GM12878 (cell line): ENCODE measurements around the gene RAET1E. TPM values are rescaled to one million over a fixed set of nuclear protein-coding genes. Genes with fewer than 3 reads are reported as not detected.

ENCODE experiments used
- ATAC-seq: fragments of 200-7000 bp; cut with Tn5 transposase; 3 replicates; pipeline ENCODE4 v1.9.1; 2020; ENCODE audit warnings: mild to moderate bottlenecking, moderate library complexity
- BruUV-seq: library from RNA; stranded (reverse); fragments of 400-500 nt; replicated peaks from 2 replicates; lab custom pipeline; 2021; lab: Mats Ljungman, UMichigan
- CTCF ChIA-PET: fragments of 300-600 bp; sonication (Branson Sonifier 250); formaldehyde crosslinking; extraction: SDS; loops from one replicate; lab custom pipeline; 2021; ENCODE audit warnings: inconsistent platforms; lab: Yijun Ruan, JAX
- POLR2A ChIA-PET: fragments of 350-600 bp; formaldehyde crosslinking; extraction: SDS; loops from one replicate; lab custom pipeline; 2021; ENCODE audit warnings: inconsistent platforms; lab: Charles Lee
- RAD21 ChIA-PET: fragments of 300-600 bp; sonication (Branson Sonifier 250); formaldehyde crosslinking; loops from one replicate; lab custom pipeline; 2023; ENCODE audit warnings: antibody characterized with exemption; ENCODE audit not compliant: unreplicated experiment; lab: Charles Lee
- SMC1A ChIA-PET: fragments of 300-600 bp; sonication (Branson Sonifier 250); formaldehyde crosslinking; loops from one replicate; lab custom pipeline; 2023; ENCODE audit not compliant: unreplicated experiment, uncharacterized antibody; lab: Charles Lee
- DNase-seq: peaks from one replicate; pipeline ENCODE4 v3.0.0-alpha.2; 2011; ENCODE audit warnings: low read depth, low spot score
- FAIRE-seq: peaks from 3 replicates; lab custom pipeline; 2011; peaks lifted over from hg19 to GRCh38; lab: Jason Lieb, UNC
- H2AFZ ChIP-seq: 2 replicates; pipeline ENCODE4 v1.6.0; 2011; ENCODE audit warnings: low read depth, low read length, control low read depth; ENCODE audit not compliant: control insufficient read depth
- H3K27ac ChIP-seq: 2 replicates; pipeline ENCODE4 v1.5.1; 2011; ENCODE audit warnings: control low read depth; ENCODE audit not compliant: control insufficient read depth, insufficient read depth
- H3K27me3 ChIP-seq, 2 experiments: replicated peaks in 1 of 2; 2 replicates each; pipeline versions ENCODE4 v1.6.0 to v1.6.1; 2011; ENCODE audit warnings: low read length in 1 of 2; ENCODE audit not compliant: control insufficient read depth in 2 of 2, insufficient read depth in 2 of 2
- H3K36me3 ChIP-seq, 2 experiments: 2 replicates each; pipeline ENCODE4 v1.5.1; 2011; ENCODE audit warnings: low read length in 1 of 2; ENCODE audit not compliant: control insufficient read depth in 2 of 2, insufficient read depth in 2 of 2
- H3K4me1 ChIP-seq: 2 replicates; pipeline ENCODE4 v1.6.1; 2011; ENCODE audit warnings: mild to moderate bottlenecking, low read length, moderate library complexity, mixed read lengths; ENCODE audit not compliant: control insufficient read depth, insufficient read depth
- H3K4me2 ChIP-seq: 2 replicates; pipeline ENCODE4 v1.6.0; 2011; ENCODE audit warnings: control low read depth; ENCODE audit not compliant: control insufficient read depth, insufficient read depth
- H3K4me3 ChIP-seq: fragments of 200-600 bp; sonication (generic); 2 replicates; pipeline ENCODE4 v1.5.1; 2016
- H3K79me2 ChIP-seq: 2 replicates; pipeline ENCODE4 v1.6.0; 2011; ENCODE audit warnings: low read length; ENCODE audit not compliant: control insufficient read depth, insufficient read depth
- H3K9ac ChIP-seq: 2 replicates; pipeline ENCODE4 v1.8.0; 2011; ENCODE audit warnings: low read length, control low read depth, mixed read lengths; ENCODE audit not compliant: control insufficient read depth, insufficient read depth
- H3K9me3 ChIP-seq: replicated peaks from 3 replicates; pipeline ENCODE4 v1.5.1; 2011; ENCODE audit warnings: mild to moderate bottlenecking, low read length; ENCODE audit not compliant: control insufficient read depth, insufficient read depth
- H4K20me1 ChIP-seq: 2 replicates; pipeline ENCODE4 v1.6.0; 2011; ENCODE audit not compliant: control insufficient read depth, insufficient read depth
- MTA3 ChIP-seq: IDR thresholded peaks from 2 replicates; pipeline ENCODE4 v1.6.1; 2012; ENCODE audit warnings: low read length, inconsistent platforms, borderline replicate concordance
- NBN ChIP-seq: fragments of 450-650 bp; IDR thresholded peaks from 2 replicates; pipeline ENCODE4 v1.6.1; 2016
- NFYA ChIP-seq: IDR thresholded peaks from 2 replicates; pipeline ENCODE4 v1.6.1; 2011; ENCODE audit warnings: low read depth, mild to moderate bottlenecking, low read length, improper control_type of control experiment, borderline replicate concordance
- SKIL ChIP-seq: fragments of 450-650 bp; IDR thresholded peaks from 2 replicates; pipeline ENCODE4 v1.6.1; 2017; ENCODE audit warnings: mild to moderate bottlenecking, low read depth, inconsistent platforms; ENCODE audit not compliant: poor library complexity, severe bottlenecking
- TCF12 ChIP-seq: IDR thresholded peaks from 2 replicates; pipeline ENCODE4 v1.6.1; 2011; ENCODE audit warnings: low read depth, mild to moderate bottlenecking, low read length
- ZBTB11 ChIP-seq: fragments of 450-650 bp; formaldehyde crosslinking; IDR thresholded peaks from 2 replicates; pipeline ENCODE4 v1.5.0; 2022; ENCODE audit warnings: mild to moderate bottlenecking, missing genetic modification characterization
- WGBS: methylation state at CpG from one replicate; pipeline ENCODE4 v1.1.6; 2016; ENCODE audit warnings: low lambda C conversion rate; ENCODE audit not compliant: insufficient replicate concordance, insufficient coverage; ENCODE audit errors: missing lambda C conversion rate; 5-methylcytosine and 5-hydroxymethylcytosine counted together
- in situ Hi-C: fragments of 300-500 bp; cut with MboI; formaldehyde crosslinking; loops from 9 replicates; pipeline ENCODE4 v1.14.3; 2018; ENCODE audit warnings: mixed read lengths
- intact Hi-C: fragments of 100-400 bp; cut with micrococcal nuclease; formaldehyde crosslinking; loops from one replicate; pipeline ENCODE4 v1.14.2; 2022; ENCODE audit not compliant: unreplicated experiment
- polyA plus RNA-seq, 11 experiments: library from polyadenylated mRNA; depleted of rRNA in 4 of 11; unstranded in 6 of 11; stranded (reverse) in 5 of 11; fragments of >200 nt; fragmentation: Nextera tagmentation in 4 of 11; fragmentation: Illumina TruSeq in 1 of 11; extraction: Ambion mirVana in 4 of 11; extraction: Trizol in 1 of 11; gene quantifications; 1 replicate in 1 of 11; 2 replicates in 10 of 11; pipeline versions ENCODE4 v1.2.1 to v1.2.3, GENCODE V29; 2011 to 2016; ENCODE audit warnings: inconsistent platforms in 2 of 11, missing spikeins in 2 of 11, low read depth in 1 of 11
- total RNA-seq, 4 experiments: library from RNA; depleted of rRNA in 3 of 4; stranded (reverse); fragments of >200 nt in 3 of 4; fragmentation: Illumina TruSeq in 1 of 4; extraction: Trizol in 1 of 4; gene quantifications; 2 replicates each; pipeline versions ENCODE4 v1.2.1 to v1.2.3, GENCODE V29; 2013 to 2021
- TF ChIP-seq, protein P1 (sequence below): fragments of 450-650 bp; formaldehyde crosslinking; IDR thresholded peaks from 2 replicates; pipeline ENCODE4 v1.4.0; 2022; ENCODE audit warnings: mild to moderate bottlenecking, moderate library complexity

Gene RAET1E
- total and polyA plus RNA-seq, 10 of the 15 experiments (the other 5 are each of a cell fraction or from before 2014, with no cell fraction given) = not detected

DNA sequence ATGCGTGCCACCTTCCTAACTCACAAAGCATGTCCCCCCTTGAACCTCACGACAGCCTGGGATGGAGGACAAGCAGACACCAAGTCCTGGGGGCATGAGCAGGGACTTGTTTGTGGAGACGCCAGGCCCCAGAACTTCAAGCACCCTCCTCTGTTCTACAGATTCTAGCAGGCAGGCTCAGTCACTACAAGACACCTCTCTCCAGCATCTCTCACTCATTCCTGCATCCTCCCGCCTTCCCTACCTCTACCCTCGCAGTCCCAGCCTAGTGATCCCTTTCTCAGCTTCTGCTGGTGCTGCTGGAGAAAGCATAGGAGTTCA, 37.4 kb downstream of the RAET1E start:
- DNase-seq (no peak), FAIRE-seq (no peak), ATAC-seq (no peak)
- H3K27me3 ChIP-seq = peaks cover 5 to 12% of the 10 kb centered on the region in 2 experiments
- no peaks in the 10 kb centered on the region; the same call in 1 of the 2 replicates for H3K4me1 ChIP-seq
- ChIA-PET SMC1A (no interaction called here), RAD21 (no interaction called here), CTCF (no interaction called here), POLR2A (no interaction called here)
- no peak overlapping the region for H3K4me3 ChIP-seq
- no peak overlapping the region for H3K9ac ChIP-seq
- no peaks in the 10 kb centered on the region for H3K36me3 ChIP-seq
- no peak overlapping the region for H2AFZ ChIP-seq
- no peaks in the 10 kb centered on the region; the same call in 2 of the 3 replicates for H3K9me3 ChIP-seq
- H3K4me2 ChIP-seq = no peak overlapping the region
- H3K27ac ChIP-seq = no peak overlapping the region
- H4K20me1 ChIP-seq = no peaks in the 10 kb centered on the region
- in situ Hi-C loops = no loop called here
- BruUV-seq = no TSS peak
- no peaks in the 10 kb centered on the region for H3K79me2 ChIP-seq
- intact Hi-C loops = loop anchor here (10.0 kb wide), 1 partner anchor 136 kb away; no protein-coding TSS in a partner anchor
- TF ChIP-seq SKIL = no peak
- WGBS = 52% methylated on average over 5 of the region's 5 CpGs

- Histone ChIP-seq H3K27ac (no peak overlapping the region), H3K4me2 (no peak overlapping the region), H3K27me3 (peaks cover 5 to 12% of the 10 kb centered on the region in 2 experiments), H3K4me3 (no peak overlapping the region), H3K36me3 (no peaks in the 10 kb centered on the region), H2AFZ (no peak overlapping the region), H4K20me1 (no peaks in the 10 kb centered on the region), H3K9ac (no peak overlapping the region), H3K9me3 (no peaks in the 10 kb centered on the region; the same call in 2 of the 3 replicates), H3K4me1 (no peaks in the 10 kb centered on the region; the same call in 1 of the 2 replicates), H3K79me2 (no peaks in the 10 kb centered on the region)
- no peak for ATAC-seq
- in situ Hi-C loops = no loop called here
- BruUV-seq = no TSS peak
- ChIA-PET RAD21 (no interaction called here), SMC1A (no interaction called here), POLR2A (no interaction called here), CTCF (no interaction called here)
- no peak for FAIRE-seq
- no peak for DNase-seq
- intact Hi-C loops = loop anchor here (10.0 kb wide), 1 partner anchor 135 kb away; no protein-coding TSS in a partner anchor
- WGBS = 38% methylated on average over 3 of the region's 3 CpGs
- TF ChIP-seq ZBTB11 (no peak), TCF12 (no peak), NFYA (no peak), NBN (no peak), MTA3 (no peak)
- TF ChIP-seq, protein P1, sequence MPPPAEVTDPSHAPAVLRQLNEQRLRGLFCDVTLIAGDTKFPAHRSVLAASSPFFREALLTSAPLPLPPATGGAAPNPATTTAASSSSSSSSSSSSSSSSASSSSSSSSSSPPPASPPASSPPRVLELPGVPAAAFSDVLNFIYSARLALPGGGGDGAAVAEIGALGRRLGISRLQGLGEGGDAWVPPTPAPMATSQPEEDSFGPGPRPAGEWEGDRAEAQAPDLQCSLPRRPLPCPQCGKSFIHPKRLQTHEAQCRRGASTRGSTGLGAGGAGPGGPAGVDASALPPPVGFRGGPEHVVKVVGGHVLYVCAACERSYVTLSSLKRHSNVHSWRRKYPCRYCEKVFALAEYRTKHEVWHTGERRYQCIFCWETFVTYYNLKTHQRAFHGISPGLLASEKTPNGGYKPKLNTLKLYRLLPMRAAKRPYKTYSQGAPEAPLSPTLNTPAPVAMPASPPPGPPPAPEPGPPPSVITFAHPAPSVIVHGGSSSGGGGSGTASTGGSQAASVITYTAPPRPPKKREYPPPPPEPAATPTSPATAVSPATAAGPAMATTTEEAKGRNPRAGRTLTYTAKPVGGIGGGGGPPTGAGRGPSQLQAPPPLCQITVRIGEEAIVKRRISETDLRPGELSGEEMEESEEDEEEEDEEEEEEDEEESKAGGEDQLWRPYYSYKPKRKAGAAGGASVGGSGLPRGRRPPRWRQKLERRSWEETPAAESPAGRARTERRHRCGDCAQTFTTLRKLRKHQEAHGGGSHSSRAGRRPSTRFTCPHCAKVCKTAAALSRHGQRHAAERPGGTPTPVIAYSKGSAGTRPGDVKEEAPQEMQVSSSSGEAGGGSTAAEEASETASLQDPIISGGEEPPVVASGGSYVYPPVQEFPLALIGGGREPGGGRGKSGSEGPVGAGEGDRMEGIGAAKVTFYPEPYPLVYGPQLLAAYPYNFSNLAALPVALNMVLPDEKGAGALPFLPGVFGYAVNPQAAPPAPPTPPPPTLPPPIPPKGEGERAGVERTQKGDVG (CRISPR knock-in tag) = no peak
These were observed 38.0 kb downstream of the RAET1E start for GRCh38 chr6:149859938-149860337.
